Measurements from ENCODE around the gene FGF14. TPM values are rescaled to one million over a fixed set of nuclear protein-coding genes. Genes with fewer than 3 reads are reported as not detected.

FGF14 gene
- total RNA-seq, 1 experiment from 2014 or later, result 0.22 TPM

DNA sequence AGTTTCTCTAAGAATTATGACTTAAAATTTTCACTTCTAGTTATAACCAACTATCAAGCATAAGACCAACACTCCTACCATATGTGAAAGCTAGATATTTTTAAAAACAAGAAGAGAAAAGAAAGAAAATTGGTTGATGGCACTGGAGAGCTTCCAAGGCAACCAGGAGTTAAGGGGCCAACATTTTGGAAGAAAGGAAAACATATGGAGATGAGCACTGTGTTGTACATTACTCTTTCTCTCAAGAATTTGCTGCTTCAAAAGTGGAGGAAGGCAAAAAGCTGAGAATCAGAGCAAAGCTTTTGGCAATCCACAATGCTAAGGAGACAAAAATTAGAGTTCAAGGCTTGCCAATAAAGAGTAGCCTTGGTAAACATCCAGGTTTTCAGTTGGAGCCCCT is 503.2 kb downstream of the FGF14 start:
- DNase-seq, result no peak
- Histone ChIP-seq H2AFZ (ENCODE audit: low read length) (no peak overlapping the region), H2BK120ac (ENCODE audit: low read depth, low read length, poor library complexity, severe bottlenecking) (no peak overlapping the region), H3T11ph (ENCODE audit: low read length) (no peak overlapping the region), H3K27ac (ENCODE audit: insufficient read length, low read depth, low read length) (no peak overlapping the region), H3K79me1 (ENCODE audit: insufficient read depth, low read depth, low read length, poor library complexity, severe bottlenecking) (no peaks in the 10 kb centered on the region), H4K5ac (ENCODE audit: insufficient read length, low read depth, low read length) (no peak overlapping the region), H3K56ac (ENCODE audit: insufficient read length, low read depth, low read length) (no peak overlapping the region), H3K23ac (ENCODE audit: insufficient read length, low read depth, low read length) (no peak overlapping the region), H3K4me1 (ENCODE audit: insufficient read depth, low read length) (no peaks in the 10 kb centered on the region), H2BK12ac (ENCODE audit: insufficient read length, low read depth, low read length) (no peak overlapping the region), H3K9me3 (ENCODE audit: control insufficient read depth, low read depth, low read length) (no peaks in the 10 kb centered on the region), H4K91ac (ENCODE audit: insufficient read length, low read depth, low read length) (no peak overlapping the region), H3K79me2 (ENCODE audit: insufficient read depth, low read length) (no peaks in the 10 kb centered on the region), H4K8ac (replicated peaks; ENCODE audit: insufficient read length, low read depth, low read length) (no peak overlapping the region), H3K14ac (ENCODE audit: insufficient read depth, low read length) (no peak overlapping the region), H2BK15ac (ENCODE audit: low read depth, low read length) (no peak overlapping the region), H3K4ac (ENCODE audit: low read depth, low read length) (no peak overlapping the region), H2BK20ac (ENCODE audit: low read depth, low read length, poor library complexity, severe bottlenecking) (no peak overlapping the region), H3K18ac (ENCODE audit: insufficient read length, low read depth, low read length) (no peak overlapping the region), H2AK5ac (ENCODE audit: insufficient read length, low read length) (no peak overlapping the region), H4K20me1 (ENCODE audit: control insufficient read depth, insufficient read depth, insufficient read length) (no peaks in the 10 kb centered on the region), H2BK5ac (ENCODE audit: insufficient read length, low read length) (no peak overlapping the region), H3K23me2 (ENCODE audit: insufficient read length, low read depth, low read length, poor library complexity, severe bottlenecking) (no peaks in the 10 kb centered on the region), H3K4me2 (ENCODE audit: insufficient read depth, insufficient read length, low read length) (no peak overlapping the region), H3K27me3 (ENCODE audit: insufficient read depth, low read length) (no peaks in the 10 kb centered on the region), H3K9ac (ENCODE audit: extremely low read depth, insufficient read length, low read length) (no peak overlapping the region)
- no peak overlapping the region for H3K4me3 Mint-ChIP-seq
- H3K27ac Mint-ChIP-seq, result no peak overlapping the region
- H3K4me1 Mint-ChIP-seq, result no peaks in the 10 kb centered on the region
- H3K9me3 Mint-ChIP-seq, result no peaks in the 10 kb centered on the region
- peaks cover 5% of the 10 kb centered on the region for H3K27me3 Mint-ChIP-seq (ENCODE audit: low read depth)
- no peak for TF ChIP-seq CTCF (conservative IDR thresholded peaks at IDR 0.05)
- no peaks in the 10 kb centered on the region for H3K36me3 Mint-ChIP-seq (ENCODE audit: insufficient read depth in 1 of 3, low read depth in 3 of 3)

Measured in H9 (cell line).